Measurements from ENCODE around the gene CFAP91.
A peak's percentile ranks its signal among the peaks of the same experiment; 100 is the strongest.

CFAP91 gene

DNA sequence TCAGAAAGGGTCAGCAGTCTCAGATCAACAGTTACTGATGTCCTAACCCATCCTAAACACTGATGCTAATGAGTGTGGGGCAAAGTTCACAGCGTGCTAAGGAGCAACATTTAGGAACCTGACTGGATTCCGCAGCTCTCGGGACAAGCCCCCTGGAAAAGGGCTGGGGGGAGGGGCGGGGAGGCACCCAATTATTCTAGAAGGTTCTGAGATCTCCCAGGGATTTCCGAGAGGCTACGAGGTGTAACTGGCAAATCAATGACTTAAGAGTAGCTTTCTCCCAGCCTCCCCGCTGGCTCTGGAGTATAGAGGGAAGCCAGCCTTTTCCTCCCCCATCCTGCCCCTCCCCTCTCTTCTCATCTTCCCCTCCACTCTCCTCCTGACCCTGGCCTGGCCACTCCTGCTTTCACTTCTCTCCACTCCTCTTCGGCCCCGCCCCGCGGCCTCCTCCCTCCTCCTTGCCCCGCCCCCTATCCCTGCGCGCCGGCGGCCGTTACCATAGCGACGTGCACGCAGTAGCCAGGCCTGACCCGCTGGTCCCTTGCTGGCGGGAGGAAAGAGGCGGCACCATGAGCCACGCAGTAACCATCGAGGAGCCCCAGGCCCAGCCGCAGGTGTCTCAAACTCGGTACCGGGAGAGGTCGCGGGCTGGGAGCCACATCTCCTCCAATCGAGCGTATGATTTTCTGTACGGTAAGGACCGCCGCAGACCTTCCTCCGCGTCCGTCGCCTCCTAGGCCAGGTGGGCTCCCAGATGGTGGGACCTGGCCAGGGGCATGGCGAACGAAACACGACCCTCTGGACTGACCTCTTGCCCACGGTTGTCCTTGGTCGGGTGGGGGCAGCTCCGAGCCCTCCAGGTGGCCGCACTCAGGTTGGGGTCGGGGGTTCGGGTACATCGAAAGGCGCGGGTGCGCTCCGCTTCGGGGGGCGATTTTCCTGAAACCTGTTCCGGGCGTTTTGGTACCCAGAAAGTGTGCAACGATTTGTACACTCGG is at the start of gene CFAP91:
CFAP91 (plus strand) TSS at position 493 of the 998 bp plus-strand sequence; CDS start at position 570, 77 bp downstream.
- DNase-seq (ENCODE audit: low read depth in 2 of 3, low spot score in 1 of 3), result peak; percentile 71 to 86 (median 82)

- no peak for DNase-seq (ENCODE audit: low read depth in 2 of 3, low spot score in 1 of 3)
These were observed 48.9 kb upstream of the CFAP91 start for GRCh38 chr3:119653876-119654275.

- no peak for DNase-seq (ENCODE audit: low read depth in 2 of 3, low spot score in 1 of 3)
These were observed 44.7 kb upstream of the CFAP91 start for GRCh38 chr3:119657887-119658702.

DNA sequence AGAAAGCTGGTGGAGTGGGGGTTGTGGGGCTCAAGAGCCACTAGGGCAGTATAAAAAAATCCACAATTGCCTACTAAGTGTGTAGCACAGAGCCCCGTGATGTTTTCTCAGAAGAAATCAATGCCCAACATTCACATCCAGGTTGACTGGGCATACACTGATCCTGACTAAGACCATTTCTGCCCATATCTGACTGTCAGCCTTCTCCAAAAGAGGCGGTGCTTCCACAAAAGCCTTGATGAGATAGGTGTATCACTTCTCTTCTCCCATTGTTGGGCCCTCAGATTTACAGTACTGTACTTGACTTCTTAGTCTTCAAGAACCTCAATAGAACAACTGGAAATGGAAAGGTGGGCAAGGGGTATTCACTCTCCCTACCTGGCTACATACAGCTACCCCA is 43.8 kb upstream of the CFAP91 start:
- DNase-seq (ENCODE audit: low read depth in 2 of 3, low spot score in 1 of 3), result no peak

- DNase-seq (ENCODE audit: low read depth in 2 of 3, low spot score in 1 of 3), result no peak
These were observed 43.1 kb upstream of the CFAP91 start for GRCh38 chr3:119659606-119660291.

GRCh38 chr3:119660474-119661440 is 42.1 kb upstream of the CFAP91 start, which contains the start of gene POPDC2:
TSS of gene POPDC2 (minus strand) at chr3:119660589. CDS start at chr3:119660423, 166 bp downstream.
- no peak for DNase-seq (ENCODE audit: low read depth in 2 of 3, low spot score in 1 of 3)

DNA sequence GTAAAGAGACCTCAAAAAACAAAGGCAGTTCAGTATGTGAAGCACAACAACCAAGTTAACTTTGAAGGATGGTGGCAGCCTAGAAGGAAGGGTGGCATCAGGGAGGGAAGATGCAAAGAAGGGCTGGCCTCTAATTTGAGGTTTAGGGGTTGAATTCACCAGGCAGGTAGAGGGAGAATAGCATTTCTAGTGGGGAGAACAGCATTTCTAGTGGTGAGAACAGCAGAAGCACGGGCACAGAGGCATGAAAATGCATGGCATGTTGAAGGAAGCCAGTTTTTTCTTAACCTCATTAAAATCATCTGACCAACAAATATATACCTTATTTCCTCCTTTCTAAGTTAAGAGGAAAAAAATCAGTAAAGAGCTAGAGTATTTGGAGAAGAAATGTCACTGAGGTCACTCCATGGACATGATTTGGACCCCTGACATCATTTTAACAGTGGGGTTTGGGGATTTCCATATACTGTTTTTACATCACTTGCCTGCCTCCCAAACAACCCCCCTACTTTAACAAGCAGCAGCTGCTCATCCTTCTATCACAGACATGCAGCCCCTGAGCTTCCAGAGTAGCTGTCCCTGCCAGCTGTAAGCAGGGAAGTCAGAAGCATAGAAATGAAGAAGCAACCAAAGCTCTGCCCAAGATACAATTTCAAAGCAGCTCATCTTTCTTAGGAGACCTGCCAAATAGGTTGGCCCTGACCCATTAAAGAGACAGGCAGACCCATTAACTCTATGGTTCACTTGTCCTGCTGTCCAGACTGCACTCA is 40.0 kb upstream of the CFAP91 start:
- no peak for DNase-seq (ENCODE audit: low read depth in 2 of 3, low spot score in 1 of 3)

- no peak for DNase-seq (ENCODE audit: low read depth in 2 of 3, low spot score in 1 of 3)
These were observed 38.9 kb upstream of the CFAP91 start for GRCh38 chr3:119663885-119664284.

- no peak for DNase-seq (ENCODE audit: low read depth in 2 of 3, low spot score in 1 of 3)
These were observed 38.5 kb upstream of the CFAP91 start for GRCh38 chr3:119664370-119664769.

GRCh38 chr3:119664850-119665379 is 37.9 kb upstream of the CFAP91 start:
- DNase-seq (ENCODE audit: low read depth in 2 of 3, low spot score in 1 of 3), result no peak

DNA sequence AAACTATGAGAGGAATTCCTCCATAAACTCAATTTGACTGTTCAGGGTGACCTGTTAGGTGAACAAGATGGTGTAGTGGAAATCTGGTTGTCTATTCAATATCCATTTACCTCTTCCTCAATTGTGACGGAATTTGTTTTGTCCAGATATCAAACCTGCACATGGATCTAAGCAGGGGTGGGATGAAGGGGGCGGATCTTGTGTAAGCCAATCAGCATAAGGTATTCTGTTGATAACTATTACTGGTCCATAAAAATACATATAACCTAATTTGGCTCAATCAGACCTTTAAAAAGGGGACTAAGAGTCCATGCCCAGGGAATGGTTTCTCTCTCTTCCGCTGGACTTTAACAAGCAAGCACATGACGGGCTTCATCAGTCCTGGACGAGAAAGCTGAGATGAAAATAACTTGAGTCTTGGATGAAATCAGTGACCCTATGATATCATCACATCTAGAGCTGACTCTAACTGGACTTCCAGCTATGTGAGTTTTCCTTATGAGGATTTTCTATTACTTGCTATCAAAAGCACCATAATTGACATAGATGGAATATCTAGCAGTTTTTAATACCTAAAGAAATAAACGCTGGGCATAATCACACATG is 36.8 kb upstream of the CFAP91 start:
- no peak for DNase-seq (ENCODE audit: low read depth in 2 of 3, low spot score in 1 of 3)

DNA sequence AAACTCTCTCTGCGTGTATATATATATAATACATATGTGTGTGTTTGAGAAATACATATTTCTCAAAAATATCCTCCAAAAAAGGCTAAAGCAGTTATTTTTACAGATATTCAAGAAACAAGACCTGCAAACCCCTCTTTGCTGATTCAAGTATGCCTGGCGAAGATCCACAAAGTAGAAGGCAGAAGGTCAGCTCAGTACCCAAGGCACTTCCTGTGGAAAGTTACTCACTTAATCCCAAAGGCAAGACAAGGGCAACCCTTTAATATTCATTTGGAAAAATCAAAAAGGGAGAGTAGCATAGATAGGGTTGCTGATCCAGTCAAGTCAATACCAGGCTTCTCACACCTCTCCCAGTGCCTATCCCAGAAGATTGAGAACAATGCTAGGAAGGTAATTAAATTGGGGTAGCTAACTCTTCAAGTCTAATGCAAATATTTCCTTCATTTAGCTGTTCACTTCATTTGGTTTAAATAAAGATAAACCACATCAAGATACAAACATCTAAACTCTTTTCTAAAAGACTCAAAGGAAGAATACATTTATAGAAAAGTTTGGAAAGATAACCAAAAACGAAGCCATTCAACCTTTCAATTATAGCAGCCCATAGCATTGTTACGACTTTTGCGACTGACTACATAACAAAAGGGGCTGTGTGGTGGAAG is 32.8 kb upstream of the CFAP91 start:
- DNase-seq (ENCODE audit: low read depth in 2 of 3, low spot score in 1 of 3), result no peak

GRCh38 chr3:119672776-119673175 is 30.0 kb upstream of the CFAP91 start:
- no peak for DNase-seq (ENCODE audit: low read depth in 2 of 3, low spot score in 1 of 3)

DNA sequence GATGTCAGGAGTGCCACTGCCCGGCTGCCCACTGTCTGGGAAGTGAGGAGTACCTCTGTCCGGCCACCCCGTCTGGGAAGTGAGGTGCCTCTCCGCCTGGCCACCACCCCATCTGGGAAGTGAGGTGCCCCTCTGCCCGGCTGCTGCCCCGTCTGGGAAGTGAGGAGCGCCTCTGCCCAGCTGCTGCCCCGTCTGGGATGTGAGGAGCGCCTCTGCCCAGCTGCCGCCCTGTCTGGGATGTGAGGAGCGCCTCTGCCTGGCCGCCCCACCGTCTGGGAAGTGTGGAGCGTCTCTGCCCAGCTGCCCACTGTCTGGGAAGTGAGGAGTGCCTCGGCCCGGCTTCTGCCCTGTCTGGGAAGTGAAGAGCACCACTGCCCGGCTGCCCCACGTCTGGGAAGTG is 28.9 kb upstream of the CFAP91 start:
- no peak for DNase-seq (ENCODE audit: low read depth in 2 of 3, low spot score in 1 of 3)

DNA sequence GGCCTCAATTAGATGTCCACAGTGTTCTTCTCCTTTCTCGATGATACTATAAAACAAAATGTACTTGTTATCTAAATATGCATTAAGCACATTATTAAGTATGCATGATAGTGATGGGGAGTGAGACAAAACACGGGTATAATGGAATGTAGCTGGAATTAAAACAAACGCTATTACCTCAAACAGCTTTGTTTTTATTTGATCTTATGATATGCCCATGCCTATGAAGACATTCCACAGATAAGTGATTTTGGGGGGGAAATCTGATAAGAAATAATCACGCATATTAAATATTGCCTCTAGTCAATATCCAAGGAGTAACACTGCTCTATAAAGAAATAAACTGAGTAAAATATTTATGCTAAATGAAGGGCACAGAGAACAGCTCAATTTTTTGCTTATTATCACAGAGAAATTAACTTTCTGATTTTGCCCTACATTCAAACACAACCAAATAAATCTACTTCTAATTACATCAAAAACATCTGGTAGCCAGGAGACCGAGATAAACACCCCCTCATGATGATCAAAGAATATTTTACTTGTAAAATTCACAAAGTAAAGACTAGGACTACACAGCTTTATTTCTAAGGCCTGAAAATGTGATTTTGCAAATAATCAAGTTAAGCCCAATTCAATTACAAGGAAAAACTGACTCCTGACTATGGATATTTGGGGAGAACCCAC is 27.5 kb upstream of the CFAP91 start:
- DNase-seq (ENCODE audit: low read depth in 2 of 3, low spot score in 1 of 3), result no peak

DNA sequence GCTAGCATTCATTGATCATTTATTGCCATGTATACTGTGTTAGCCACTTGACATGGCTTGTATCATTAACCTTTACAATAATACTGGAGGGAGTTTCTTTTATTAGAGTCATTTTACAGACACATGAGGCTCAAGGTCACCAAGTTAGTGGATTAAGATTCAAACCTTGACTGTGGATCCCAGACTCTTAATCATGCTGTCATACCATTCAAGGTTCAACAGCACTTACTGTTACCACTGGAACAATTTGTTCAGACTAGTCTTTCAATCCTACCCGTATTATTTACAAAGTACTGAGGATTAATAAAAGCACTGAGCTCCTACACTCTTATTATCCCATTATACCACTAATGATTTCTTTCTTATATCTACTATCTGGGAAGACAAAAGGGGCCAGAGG is 26.8 kb upstream of the CFAP91 start:
- no peak for DNase-seq (ENCODE audit: low read depth in 2 of 3, low spot score in 1 of 3)

Measured in stimulated activated CD4-positive, alpha-beta T cell treated with anti-CD3 and anti-CD28 coated beads, Interleukin-12 subunit alpha, Interleukin-12 subunit beta, amount 100 ng/mL, for 48 hours (primary cell).